ENCODE measurements around the gene PLEKHA4.

Gene PLEKHA4

GRCh38 chr19:48807590-48808308 is 60.7 kb downstream of the PLEKHA4 start:
- Histone ChIP-seq H3K9me2 (replicated peaks; ENCODE audit: insufficient read depth, low read length) (no peaks in the 10 kb centered on the region), H3K9ac (ENCODE audit: low read length) (no peak overlapping the region), H3K36me3 (ENCODE audit: low read length) (no peaks in the 10 kb centered on the region), H3K27ac (ENCODE audit: low read depth, low read length) (no peak overlapping the region), H3F3A (ENCODE audit: insufficient read depth) (peaks cover 17% of the 10 kb centered on the region), H3K27me3 (ENCODE audit: low read length) (no peaks in the 10 kb centered on the region), H3K4me3 (ENCODE audit: insufficient read depth, low read length, poor library complexity, severe bottlenecking) (no peak overlapping the region), H3K9me3 (ENCODE audit: insufficient read depth, low read length) (no peaks in the 10 kb centered on the region), H4K20me1 (ENCODE audit: low read depth, low read length) (no peaks in the 10 kb centered on the region), H2AFZ (ENCODE audit: low read depth, low read length, severe bottlenecking) (no peak overlapping the region), H3K4me2 (ENCODE audit: low read depth, low read length, poor library complexity, severe bottlenecking) (no peak overlapping the region), H3K79me2 (ENCODE audit: insufficient read depth, low read length) (peaks cover 16% of the 10 kb centered on the region)
- TF ChIP-seq CTCF (IDR thresholded peaks at IDR 0.05; ENCODE audit: insufficient read depth, low read length, poor library complexity, severe bottlenecking), result no peak
- TF ChIP-seq EZH2phosphoT487 (conservative IDR thresholded peaks at IDR 0.05; ENCODE audit: low read length), result no peak

GRCh38 chr19:48806818-48807589 is 61.4 kb downstream of the PLEKHA4 start:
- Histone ChIP-seq H3K36me3 (ENCODE audit: low read length) (no peaks in the 10 kb centered on the region), H4K20me1 (ENCODE audit: low read depth, low read length) (no peaks in the 10 kb centered on the region), H3K4me2 (ENCODE audit: low read depth, low read length, poor library complexity, severe bottlenecking) (no peak overlapping the region), H3K27ac (ENCODE audit: low read depth, low read length) (no peak overlapping the region), H3K9ac (ENCODE audit: low read length) (no peak overlapping the region), H3K9me3 (ENCODE audit: insufficient read depth, low read length) (no peaks in the 10 kb centered on the region), H3F3A (ENCODE audit: insufficient read depth) (peaks cover 12% of the 10 kb centered on the region), H3K27me3 (ENCODE audit: low read length) (no peaks in the 10 kb centered on the region), H3K9me2 (replicated peaks; ENCODE audit: insufficient read depth, low read length) (no peaks in the 10 kb centered on the region), H2AFZ (ENCODE audit: low read depth, low read length, severe bottlenecking) (no peak overlapping the region), H3K4me3 (ENCODE audit: insufficient read depth, low read length, poor library complexity, severe bottlenecking) (no peak overlapping the region), H3K79me2 (ENCODE audit: insufficient read depth, low read length) (peaks cover 16% of the 10 kb centered on the region)
- TF ChIP-seq EZH2phosphoT487 (conservative IDR thresholded peaks at IDR 0.05; ENCODE audit: low read length) (no peak), CTCF (IDR thresholded peaks at IDR 0.05; ENCODE audit: insufficient read depth, low read length, poor library complexity, severe bottlenecking) (no peak)

- H3K79me2 ChIP-seq (ENCODE audit: insufficient read depth, low read length), result peaks cover 16% of the 10 kb centered on the region
- no peak overlapping the region for H2AFZ ChIP-seq (ENCODE audit: low read depth, low read length, severe bottlenecking)
- no peaks in the 10 kb centered on the region for H3K36me3 ChIP-seq (ENCODE audit: low read length)
- H3K27ac ChIP-seq (ENCODE audit: low read depth, low read length), result no peak overlapping the region
- TF ChIP-seq CTCF (IDR thresholded peaks at IDR 0.05; ENCODE audit: insufficient read depth, low read length, poor library complexity, severe bottlenecking) (no peak), EZH2phosphoT487 (conservative IDR thresholded peaks at IDR 0.05; ENCODE audit: low read length) (no peak)
- H3K4me3 ChIP-seq (ENCODE audit: insufficient read depth, low read length, poor library complexity, severe bottlenecking), result no peak overlapping the region
- H3K9me2 ChIP-seq (replicated peaks; ENCODE audit: insufficient read depth, low read length), result no peaks in the 10 kb centered on the region
- no peaks in the 10 kb centered on the region for H3K27me3 ChIP-seq (ENCODE audit: low read length)
- H3K9ac ChIP-seq (ENCODE audit: low read length), result no peak overlapping the region
- H3F3A ChIP-seq (ENCODE audit: insufficient read depth), result peaks cover 12% of the 10 kb centered on the region
- no peak overlapping the region for H3K4me2 ChIP-seq (ENCODE audit: low read depth, low read length, poor library complexity, severe bottlenecking)
- H4K20me1 ChIP-seq (ENCODE audit: low read depth, low read length), result no peaks in the 10 kb centered on the region
- H3K9me3 ChIP-seq (ENCODE audit: insufficient read depth, low read length), result no peaks in the 10 kb centered on the region
Observed at GRCh38 chr19:48806518-48806817, 61.9 kb downstream of the PLEKHA4 start.

Data from SU-DHL-6 (cell line).